ENCODE data around the gene IRF4.

Gene IRF4

DNA sequence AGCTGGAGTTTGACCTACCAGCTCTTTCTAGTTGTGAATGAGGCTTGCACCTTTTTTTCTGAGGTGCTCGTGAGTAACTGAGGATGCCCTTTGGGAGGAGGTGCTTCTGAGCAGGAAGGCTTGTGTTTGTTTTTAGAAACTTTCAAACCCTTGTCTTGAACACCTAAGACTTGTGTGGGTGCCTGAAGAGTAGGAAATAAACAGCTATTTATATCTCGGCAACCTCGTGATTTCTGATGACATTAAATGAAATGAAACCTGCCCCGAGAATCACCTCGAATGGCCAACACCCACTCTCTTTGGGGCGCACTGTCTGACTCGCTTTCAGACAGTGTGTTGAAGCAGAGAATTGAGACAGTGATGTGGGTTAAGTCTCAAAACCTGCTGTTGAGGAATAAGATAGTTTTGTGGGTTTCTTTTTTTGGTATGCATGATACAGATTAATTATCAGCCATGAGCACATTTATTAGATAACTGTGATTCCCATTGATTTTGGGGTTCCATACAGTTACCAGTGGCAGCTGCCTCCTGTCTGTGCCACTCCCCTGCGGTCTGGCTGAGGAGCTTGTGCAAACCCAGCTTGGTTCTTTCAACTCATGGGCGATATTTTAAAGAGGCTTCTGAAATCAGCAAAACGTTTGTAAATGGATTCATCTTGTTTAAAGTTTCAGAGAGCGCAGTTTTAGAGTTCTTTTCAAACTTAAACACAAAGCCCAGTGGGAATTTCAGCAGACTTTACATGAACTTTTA, 8.4 kb downstream of the IRF4 start:
- FAIRE-seq = no peak

DNA sequence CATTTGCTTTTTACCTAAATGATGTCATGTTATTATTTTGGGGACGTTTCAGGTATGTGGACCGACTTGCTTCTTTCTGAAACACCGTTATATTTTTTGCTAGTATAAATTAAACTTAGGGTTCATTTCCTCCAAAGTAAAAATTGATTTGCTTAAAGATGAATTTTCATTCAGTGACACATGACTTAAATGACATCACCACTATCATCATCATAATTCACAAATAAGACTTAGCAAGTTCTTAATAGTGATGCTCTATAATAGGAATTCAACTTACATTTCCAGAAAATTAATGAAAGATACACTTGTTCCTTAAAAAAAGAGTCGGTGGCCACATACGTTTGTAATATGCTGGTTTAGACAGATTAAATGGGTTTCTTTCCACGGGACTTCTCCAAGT, 9.3 kb downstream of the IRF4 start:
- FAIRE-seq = no peak

DNA sequence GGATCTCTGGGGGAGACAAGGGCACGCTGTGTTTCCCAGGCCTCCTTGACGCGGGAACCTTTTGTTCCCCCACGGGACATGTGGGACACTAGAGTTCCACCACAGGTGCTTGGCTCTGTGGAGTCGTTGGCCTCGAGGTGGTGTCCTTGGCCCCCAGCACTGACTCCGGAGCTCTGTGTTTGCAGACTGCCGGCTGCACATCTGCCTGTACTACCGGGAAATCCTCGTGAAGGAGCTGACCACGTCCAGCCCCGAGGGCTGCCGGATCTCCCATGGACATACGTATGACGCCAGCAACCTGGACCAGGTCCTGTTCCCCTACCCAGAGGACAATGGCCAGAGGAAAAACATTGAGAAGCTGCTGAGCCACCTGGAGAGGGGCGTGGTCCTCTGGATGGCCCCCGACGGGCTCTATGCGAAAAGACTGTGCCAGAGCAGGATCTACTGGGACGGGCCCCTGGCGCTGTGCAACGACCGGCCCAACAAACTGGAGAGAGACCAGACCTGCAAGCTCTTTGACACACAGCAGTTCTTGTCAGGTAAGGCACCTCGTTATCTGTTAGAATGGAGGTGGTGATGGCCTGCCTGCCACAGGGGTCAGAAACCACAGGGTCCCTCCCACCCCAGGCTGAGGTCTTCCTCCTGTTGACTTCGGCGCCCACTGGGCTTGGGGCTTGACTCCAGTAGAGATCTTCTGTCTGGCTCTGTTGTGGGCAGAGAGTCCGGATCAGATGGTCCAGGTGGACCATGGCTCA, 9.9 kb downstream of the IRF4 start:
- no peak for FAIRE-seq

DNA sequence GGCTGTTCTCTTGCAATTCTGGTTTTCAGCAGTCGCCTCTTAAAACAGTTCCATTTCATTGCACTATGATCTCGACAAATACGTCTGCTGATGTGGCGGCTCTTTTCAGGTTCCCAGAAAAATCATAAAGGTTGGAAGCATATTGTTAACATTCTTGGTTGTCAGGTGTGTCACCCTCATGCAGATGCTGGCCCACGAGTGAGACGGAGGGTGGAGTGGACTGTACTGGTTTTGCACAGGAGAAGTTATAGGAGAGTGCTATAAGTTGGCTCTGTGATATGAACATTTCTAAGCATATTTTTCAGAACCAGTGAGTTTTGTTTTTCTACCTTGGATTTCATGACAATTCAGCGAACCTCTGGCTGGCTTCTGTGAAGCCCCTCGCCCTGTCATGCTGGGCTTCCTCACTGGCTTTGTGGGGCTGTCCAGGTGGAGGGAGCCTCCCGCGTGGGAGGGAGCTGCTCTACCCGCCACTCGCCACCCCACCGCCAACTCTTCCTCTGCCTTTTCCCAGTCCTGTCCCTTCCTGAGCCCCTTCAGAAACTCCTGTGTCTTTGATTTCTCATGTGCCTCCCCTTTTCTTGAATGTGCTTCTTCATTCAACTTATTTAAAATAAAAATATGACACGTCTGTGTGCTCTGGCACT, 10.6 kb downstream of the IRF4 start:
- FAIRE-seq = no peak

DNA sequence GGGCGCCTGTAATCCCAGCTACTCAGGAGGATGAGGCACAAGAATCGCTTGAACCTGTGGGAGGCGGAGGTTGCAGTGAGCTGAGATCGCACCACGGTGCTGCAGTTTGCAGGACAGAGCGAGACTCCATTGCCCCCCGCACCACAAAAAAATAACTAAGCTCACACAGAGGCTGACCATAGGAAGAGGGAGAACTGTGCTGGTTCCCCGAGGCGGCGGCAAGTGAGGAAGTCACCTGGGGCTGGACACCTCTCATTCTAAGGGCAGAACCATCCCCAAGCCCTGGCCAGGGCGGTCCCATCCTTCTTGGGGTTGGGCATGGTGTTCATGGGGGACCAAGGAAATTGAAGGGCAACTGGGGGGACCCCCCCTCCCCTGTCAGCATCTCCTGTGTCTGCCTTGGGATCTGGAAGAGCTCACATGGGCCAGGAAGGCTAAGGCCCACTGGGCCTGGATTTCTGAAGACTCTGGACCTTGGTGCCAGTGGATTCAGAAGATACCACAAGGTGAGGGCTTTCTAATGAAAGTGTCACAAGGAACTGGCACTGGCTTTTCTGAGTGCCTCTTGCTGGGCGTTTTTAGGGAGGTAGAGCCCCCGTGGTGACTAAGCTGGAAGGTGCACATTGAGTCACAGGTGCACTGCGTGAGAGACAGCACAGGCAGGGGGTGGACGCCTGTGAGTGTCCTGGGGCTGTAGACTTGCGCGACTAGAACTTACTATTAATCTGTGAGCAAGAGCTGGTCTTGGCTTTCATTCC, 11.5 kb downstream of the IRF4 start:
- no peak for FAIRE-seq

DNA sequence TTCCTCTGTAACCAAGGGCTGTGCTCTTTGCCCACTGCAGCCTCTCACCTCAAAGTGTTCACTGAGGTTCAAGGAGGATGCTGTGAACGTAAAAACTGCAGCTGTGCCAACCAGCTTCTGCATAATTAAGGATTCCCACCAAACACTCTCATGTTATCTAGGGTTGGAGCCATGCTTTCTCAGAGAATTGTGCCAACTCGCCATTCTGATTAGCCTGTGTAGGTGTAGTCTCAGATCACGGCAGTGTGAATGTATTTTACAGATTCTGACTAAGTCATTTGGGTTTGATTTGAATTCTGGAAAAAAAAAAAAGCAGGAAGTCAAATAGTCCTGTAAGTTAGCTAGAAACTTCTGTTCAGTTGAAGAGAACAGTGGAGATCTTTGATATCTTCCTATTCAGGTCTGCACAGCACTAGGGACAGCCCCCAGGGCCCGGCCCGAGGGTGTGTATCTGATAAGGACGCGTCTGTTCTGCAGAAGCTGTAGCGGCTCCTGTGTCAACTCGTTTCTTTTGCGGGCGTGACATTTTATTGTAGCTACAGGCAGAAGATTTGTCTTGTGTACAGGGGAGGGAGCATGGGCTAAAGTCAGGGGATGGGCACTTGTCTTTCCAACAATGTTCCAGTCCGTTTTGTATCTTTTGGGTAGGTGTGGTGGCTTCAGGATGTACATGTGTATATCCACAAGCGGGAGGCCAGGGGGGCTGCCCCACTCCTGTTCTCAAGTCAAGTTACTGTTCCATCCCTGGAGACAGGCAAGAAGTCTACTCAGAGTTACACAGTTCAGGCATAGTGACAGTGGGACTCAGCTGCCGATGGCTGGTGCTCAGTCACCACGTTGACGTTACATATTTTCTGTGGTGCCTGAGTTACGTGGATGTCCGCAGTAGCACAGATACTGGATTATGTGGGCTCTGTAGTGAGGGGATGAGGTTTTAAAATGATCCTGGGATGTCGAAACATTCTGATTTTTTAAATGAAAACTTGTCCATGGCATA, 12.4 kb downstream of the IRF4 start:
- FAIRE-seq = no peak

DNA sequence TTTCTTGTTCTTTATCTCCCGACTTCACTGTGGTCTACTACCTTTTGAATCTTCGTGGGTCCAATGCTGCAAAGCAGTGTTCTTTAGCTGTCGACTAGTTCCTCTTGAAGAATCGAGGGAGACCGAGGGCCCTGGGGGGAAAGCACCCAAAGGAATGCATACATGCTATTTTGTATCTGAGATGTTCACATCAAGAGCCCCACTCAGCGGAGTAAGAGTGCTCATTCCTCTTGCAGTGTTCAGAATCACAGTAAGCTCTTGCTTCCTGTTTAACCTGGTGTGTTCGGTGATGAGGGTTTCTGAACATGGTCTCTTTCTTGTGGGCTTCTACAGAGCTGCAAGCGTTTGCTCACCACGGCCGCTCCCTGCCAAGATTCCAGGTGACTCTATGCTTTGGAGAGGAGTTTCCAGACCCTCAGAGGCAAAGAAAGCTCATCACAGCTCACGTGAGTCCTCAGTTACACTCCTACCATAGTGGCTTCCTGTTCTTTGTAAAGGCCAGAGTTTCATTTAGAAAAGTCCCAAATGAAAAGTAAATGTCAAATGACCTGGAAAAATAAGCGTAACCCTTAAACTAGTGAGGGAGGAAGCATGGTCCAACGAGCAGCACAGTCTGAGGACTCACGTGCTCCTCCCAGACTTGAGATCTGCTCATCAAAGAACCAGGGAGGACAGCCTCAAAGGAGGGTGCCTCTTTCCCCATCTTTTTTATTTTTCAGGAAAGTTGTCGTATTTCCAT, 13.3 kb downstream of the IRF4 start:
- FAIRE-seq = no peak

DNA sequence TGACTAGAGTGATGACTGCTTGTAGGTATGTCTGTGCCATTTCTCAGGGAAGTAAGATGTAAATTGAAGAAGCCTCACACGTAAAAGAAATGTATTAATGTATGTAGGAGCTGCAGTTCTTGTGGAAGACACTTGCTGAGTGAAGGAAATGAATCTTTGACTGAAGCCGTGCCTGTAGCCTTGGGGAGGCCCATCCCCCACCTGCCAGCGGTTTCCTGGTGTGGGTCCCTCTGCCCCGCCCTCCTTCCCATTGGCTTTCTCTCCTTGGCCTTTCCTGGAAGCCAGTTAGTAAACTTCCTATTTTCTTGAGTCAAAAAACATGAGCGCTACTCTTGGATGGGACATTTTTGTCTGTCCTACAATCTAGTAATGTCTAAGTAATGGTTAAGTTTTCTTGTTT, 16.6 kb downstream of the IRF4 start:
- no peak for FAIRE-seq

DNA sequence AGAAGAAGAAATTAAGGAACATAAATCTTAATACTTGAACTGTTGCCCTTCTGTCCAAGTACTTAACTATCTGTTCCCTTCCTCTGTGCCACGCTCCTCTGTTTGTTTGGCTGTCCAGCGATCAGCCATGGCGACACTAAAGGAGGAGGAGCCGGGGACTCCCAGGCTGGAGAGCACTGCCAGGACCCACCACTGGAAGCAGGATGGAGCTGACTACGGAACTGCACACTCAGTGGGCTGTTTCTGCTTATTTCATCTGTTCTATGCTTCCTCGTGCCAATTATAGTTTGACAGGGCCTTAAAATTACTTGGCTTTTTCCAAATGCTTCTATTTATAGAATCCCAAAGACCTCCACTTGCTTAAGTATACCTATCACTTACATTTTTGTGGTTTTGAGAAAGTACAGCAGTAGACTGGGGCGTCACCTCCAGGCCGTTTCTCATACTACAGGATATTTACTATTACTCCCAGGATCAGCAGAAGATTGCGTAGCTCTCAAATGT, 17.1 kb downstream of the IRF4 start:
- FAIRE-seq = no peak

DNA sequence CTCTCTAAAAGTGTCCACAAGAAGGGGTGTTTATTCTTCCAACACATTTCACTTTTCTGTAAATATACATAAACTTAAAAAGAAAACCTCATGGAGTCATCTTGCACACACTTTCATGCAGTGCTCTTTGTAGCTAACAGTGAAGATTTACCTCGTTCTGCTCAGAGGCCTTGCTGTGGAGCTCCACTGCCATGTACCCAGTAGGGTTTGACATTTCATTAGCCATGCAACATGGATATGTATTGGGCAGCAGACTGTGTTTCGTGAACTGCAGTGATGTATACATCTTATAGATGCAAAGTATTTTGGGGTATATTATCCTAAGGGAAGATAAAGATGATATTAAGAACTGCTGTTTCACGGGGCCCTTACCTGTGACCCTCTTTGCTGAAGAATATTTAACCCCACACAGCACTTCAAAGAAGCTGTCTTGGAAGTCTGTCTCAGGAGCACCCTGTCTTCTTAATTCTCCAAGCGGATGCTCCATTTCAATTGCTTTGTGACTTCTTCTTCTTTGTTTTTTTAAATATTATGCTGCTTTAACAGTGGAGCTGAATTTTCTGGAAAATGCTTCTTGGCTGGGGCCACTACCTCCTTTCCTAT, 17.9 kb downstream of the IRF4 start:
- no peak for FAIRE-seq

DNA sequence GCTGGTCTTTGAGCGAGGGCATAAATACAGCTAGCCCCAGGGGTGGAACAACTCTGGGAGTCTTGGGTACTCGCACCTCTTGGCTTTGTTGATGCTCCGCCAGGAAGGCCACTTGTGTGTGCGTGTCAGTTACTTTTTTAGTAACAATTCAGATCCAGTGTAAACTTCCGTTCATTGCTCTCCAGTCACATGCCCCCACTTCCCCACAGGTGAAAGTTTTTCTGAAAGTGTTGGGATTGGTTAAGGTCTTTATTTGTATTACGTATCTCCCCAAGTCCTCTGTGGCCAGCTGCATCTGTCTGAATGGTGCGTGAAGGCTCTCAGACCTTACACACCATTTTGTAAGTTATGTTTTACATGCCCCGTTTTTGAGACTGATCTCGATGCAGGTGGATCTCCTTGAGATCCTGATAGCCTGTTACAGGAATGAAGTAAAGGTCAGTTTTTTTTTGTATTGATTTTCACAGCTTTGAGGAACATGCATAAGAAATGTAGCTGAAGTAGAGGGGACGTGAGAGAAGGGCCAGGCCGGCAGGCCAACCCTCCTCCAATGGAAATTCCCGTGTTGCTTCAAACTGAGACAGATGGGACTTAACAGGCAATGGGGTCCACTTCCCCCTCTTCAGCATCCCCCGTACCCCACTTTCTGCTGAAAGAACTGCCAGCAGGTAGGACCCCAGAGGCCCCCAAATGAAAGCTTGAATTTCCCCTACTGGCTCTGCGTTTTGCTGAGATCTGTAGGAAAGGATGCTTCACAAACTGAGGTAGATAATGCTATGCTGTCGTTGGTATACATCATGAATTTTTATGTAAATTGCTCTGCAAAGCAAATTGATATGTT, 19.2 kb downstream of the IRF4 start:
- no peak for FAIRE-seq

DNA sequence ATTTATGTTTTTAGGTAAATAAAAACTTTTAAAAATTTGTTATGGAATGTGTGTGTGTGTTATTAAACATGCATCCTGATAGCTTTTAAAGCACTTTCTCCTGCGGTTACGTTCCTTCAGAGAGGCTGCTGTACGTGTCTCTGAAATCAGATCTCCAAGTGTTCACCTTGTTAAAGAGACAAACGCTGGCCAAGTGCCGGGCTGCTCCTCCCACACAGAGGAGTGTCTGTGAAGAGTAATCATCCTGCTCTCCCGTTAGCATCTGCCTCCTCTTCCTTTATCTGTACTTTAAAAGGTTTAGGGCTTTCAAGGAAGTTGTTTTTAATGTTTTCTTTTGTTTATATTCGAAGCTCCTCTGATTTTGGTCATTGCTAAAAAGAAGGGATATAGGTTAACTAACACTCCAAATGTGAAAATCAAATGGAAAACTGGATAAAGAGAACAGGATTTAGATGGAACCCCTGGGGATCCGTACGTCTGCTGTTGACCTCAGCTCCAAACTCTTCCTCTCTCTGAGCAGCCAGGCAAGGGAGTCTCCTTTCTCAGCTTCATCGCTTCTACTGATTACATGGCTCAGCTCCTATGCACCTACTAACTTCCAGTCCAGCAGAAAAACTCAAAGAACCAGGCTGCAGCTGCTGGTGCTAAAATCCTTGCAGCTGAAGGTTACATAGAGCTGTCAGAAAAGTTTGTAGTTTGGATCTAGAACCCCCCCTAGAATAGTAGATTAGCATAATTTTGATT, 20.0 kb downstream of the IRF4 start:
- FAIRE-seq = no peak

DNA sequence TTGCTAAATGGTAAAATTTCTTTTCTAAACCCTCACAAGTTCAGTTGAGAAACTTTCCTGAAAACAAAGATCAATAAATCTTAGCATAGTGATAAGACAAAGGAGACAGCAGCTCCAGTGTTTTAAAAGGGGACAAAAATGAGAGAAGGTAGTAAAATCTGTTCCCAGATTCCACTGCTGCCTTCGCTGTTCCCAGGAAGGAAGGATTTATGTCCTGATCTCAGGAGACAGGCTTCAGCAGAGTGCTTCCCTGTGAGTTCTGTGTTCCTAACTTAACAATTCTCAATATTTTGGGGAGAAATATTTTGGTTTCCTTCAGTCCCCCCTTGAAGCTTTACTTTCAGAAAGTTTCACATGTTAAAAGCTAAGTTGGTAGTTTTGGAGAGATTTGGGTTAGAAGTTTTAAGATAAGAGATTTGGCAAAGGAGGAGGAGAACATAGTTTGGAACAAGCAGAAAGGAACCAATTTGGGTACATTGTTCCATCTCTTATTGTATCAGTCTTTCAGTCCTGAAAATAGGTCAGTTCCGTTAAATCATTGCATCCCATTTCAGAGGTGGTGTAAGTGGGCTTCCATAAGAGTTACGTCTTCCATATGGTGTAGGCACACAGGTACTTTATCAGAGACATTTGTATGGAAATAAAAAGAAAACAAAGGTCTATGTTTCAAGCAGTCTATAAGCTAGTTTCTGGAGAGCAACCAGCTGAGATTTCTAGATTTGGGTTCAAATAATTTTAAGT, 20.8 kb downstream of the IRF4 start:
- no peak for FAIRE-seq

DNA sequence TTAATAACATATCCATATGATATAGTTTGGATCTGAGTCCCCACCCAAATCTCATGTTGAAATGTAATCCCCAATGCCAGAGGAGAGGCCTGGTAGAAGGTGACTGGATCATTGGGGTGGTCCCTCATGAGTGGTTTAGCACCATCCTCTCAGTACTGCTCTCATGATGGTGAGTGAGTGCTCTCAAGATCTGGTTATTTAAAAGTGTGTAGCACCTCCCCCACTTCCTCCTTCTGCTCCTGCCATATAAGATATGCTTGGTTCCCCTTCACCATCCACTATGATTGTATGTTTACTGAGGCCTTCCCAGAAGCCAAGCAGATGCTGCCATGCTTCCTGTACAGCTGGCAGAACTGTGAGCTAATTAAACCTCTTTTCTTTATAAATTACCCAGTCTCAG, 22.9 kb downstream of the IRF4 start:
- no peak for FAIRE-seq

DNA sequence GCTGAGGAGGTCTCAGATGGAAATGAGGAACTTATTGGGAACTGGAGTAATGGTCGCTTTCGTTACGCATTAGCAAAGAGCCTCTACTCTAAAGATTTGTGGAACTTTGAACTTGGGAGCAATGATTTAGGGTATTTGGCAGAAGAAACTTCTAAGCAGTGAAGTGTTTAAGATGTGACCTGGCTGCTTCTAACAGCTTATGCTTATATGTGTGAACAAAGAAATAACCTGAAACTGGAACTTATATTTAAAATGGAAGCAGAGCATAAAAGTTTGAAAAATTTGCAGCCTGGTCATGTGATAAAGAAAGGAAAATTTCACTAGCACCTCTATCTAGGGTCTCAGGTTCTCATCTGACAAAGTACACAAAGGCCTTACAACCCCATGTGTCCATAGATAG, 23.5 kb downstream of the IRF4 start:
- no peak for FAIRE-seq

DNA sequence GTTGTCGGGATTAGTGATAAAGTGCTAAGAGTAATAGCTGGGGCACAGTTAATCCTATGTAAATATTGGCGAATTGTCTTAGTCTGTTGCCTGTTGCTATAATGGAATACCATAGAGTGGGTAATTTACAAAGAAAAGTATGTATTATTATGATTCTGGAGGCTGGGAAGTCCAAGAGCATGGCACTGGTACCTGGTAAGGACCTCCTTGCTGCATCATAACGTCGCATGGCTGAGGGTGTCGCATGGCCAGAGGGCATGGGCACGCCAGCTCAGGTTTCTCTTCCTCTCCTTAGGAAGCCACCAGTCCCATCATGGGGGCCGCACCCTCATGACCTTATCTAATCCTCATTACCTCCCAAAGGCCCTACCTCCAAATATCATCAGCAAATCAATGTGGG, 29.7 kb downstream of the IRF4 start:
- FAIRE-seq = no peak

DNA sequence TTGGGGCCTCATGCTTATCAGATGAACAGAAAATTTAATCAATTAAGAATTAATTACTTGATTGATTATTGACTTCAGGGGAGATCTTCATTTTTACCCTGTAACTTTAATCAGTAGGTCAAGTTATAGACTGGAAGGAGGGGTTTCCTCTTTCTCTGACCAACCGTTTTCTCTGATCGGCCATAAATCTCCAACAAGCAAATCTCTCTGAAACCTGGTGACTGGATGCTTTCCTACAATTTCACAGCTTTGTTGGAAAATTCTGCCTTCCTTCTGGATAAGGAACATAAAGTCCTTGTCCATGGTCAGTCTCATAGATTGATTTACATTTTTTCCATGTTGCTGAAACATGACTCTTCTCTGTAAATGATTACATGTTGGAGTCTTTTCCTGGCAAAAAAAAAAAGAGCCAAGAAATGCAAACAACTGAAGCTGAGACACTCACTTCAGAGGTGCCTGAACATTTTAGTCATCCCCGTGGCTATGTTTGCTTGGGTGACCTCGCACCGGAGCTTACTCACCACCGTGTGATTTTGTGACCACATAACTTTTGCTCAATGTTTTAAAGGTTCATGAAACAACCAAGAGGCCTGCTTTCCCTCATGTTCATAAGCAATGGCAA, 31.0 kb downstream of the IRF4 start:
- peak; percentile 62 for FAIRE-seq

Data from endometrium (tissue), 2 donors.